Measurements from ENCODE around the gene DOCK11.

GRCh38 chrX:118612290-118612689 lies 116.7 kb downstream of the DOCK11 start:
- TF ChIP-seq CTCF (IDR thresholded peaks at IDR 0.05; ENCODE audit: poor library complexity, severe bottlenecking) (no peak), EP300 (conservative IDR thresholded peaks at IDR 0.05; ENCODE audit: poor library complexity, severe bottlenecking) (no peak), REST (IDR thresholded peaks at IDR 0.05; ENCODE audit: borderline replicate concordance) (no peak), MXI1 (conservative IDR thresholded peaks at IDR 0.05; ENCODE audit: poor library complexity, severe bottlenecking) (no peak), POLR2AphosphoS5 (IDR thresholded peaks at IDR 0.05) (no peak), EZH2 (IDR thresholded peaks at IDR 0.05; ENCODE audit: borderline replicate concordance, insufficient read depth, low read length, poor library complexity, severe bottlenecking) (no peak), TAF1 (IDR thresholded peaks at IDR 0.05; ENCODE audit: low read depth) (no peak), SMC3 (conservative IDR thresholded peaks at IDR 0.05; ENCODE audit: poor library complexity) (no peak)

Data from neural cell (in vitro differentiated cells).